GM11168 (cell line): Measurements from ENCODE around the gene SUCLG1.
"Not testable (repeated sequence)": the region's sequence is repeated elsewhere in the genome, so short reads cannot be mapped to it uniquely, and the experiment has no call there.

Experiments
- in situ Hi-C: fragments of 300-500 bp; cut with MboI; formaldehyde crosslinking; loops from one replicate; pipeline ENCODE4 v1.12.0; 2022; ENCODE audit warnings: low sequenced_read_pairs; ENCODE audit not compliant: unreplicated experiment

The SUCLG1 gene

GRCh38 chr2:84427235-84428138 is 31.6 kb downstream of the SUCLG1 start:
- in situ Hi-C loops, result no loop called here

- in situ Hi-C loops, result no loop called here
Observed at GRCh38 chr2:84425310-84425709, 33.8 kb downstream of the SUCLG1 start.

- in situ Hi-C loops, result no loop called here
Observed at GRCh38 chr2:84424152-84424551, 34.9 kb downstream of the SUCLG1 start.

- in situ Hi-C loops, result no loop called here
Observed at GRCh38 chr2:84421791-84422190, 37.3 kb downstream of the SUCLG1 start.

GRCh38 chr2:84421197-84421596 is 37.9 kb downstream of the SUCLG1 start:
- in situ Hi-C loops, result no loop called here

GRCh38 chr2:84417453-84418145 is 41.5 kb downstream of the SUCLG1 start:
- in situ Hi-C loops, result no loop called here

- in situ Hi-C loops, result no loop called here
Observed at GRCh38 chr2:84409531-84409930, 49.5 kb downstream of the SUCLG1 start.

- in situ Hi-C loops, result not testable (repeated sequence)
Observed at GRCh38 chr2:84402111-84402510, 57.0 kb downstream of the SUCLG1 start.

GRCh38 chr2:84399839-84400238 is 59.2 kb downstream of the SUCLG1 start:
- in situ Hi-C loops, result not testable (repeated sequence)

GRCh38 chr2:84395820-84396219 is 63.3 kb downstream of the SUCLG1 start:
- in situ Hi-C loops, result no loop called here

- in situ Hi-C loops, result no loop called here
Observed at GRCh38 chr2:84394628-84395027, 64.5 kb downstream of the SUCLG1 start.

- in situ Hi-C loops, result no loop called here
Observed at GRCh38 chr2:84393829-84394228, 65.3 kb downstream of the SUCLG1 start.

- in situ Hi-C loops, result no loop called here
Observed at GRCh38 chr2:84389794-84390193, 69.3 kb downstream of the SUCLG1 start.

- in situ Hi-C loops, result no loop called here
Observed at GRCh38 chr2:84388921-84389490, 70.1 kb downstream of the SUCLG1 start.

GRCh38 chr2:84388133-84388532 is 70.9 kb downstream of the SUCLG1 start:
- in situ Hi-C loops, result no loop called here

- in situ Hi-C loops, result no loop called here
Observed at GRCh38 chr2:84386336-84387040, 72.6 kb downstream of the SUCLG1 start.

- in situ Hi-C loops, result no loop called here
Observed at GRCh38 chr2:84383271-84383670, 75.8 kb downstream of the SUCLG1 start.

- in situ Hi-C loops, result no loop called here
Observed at GRCh38 chr2:84380875-84381274, 78.2 kb downstream of the SUCLG1 start.

- in situ Hi-C loops, result no loop called here
Observed at GRCh38 chr2:84378960-84379359, 80.1 kb downstream of the SUCLG1 start.

GRCh38 chr2:84375020-84375419 is 84.1 kb downstream of the SUCLG1 start:
- in situ Hi-C loops, result no loop called here

- in situ Hi-C loops, result no loop called here
Observed at GRCh38 chr2:84373866-84374265, 85.2 kb downstream of the SUCLG1 start.
